DMS 273 treated with DMSO at 0.1 percent for 48 hours (cell line): ENCODE data around the gene SYCE3.
"Not testable (repeated sequence)": the region's sequence is repeated elsewhere in the genome, so short reads cannot be mapped to it uniquely, and the experiment has no call there.

Experiments used
- DNase-seq: peaks from one replicate; lab custom pipeline; 2025; lab: John Stamatoyannopoulos, UW

SYCE3 gene

GRCh38 chr22:50548921-50549790 is 13.6 kb downstream of the SYCE3 start:
- DNase-seq: no peak

- no peak for DNase-seq
These were observed 14.4 kb downstream of the SYCE3 start for GRCh38 chr22:50548040-50548920.

- no peak for DNase-seq
These were observed 15.3 kb downstream of the SYCE3 start for GRCh38 chr22:50547263-50547985.

- DNase-seq: no peak
These were observed 16.1 kb downstream of the SYCE3 start for GRCh38 chr22:50546326-50547262.

GRCh38 chr22:50545522-50546325 is 17.0 kb downstream of the SYCE3 start, which contains the start of gene KLHDC7B:
Gene KLHDC7B (plus strand): TSS chr22:50545899. CDS start chr22:50546244, 345 bp downstream.
- DNase-seq: no peak

- no peak for DNase-seq
These were observed 17.9 kb downstream of the SYCE3 start for GRCh38 chr22:50544746-50545253.

GRCh38 chr22:50544078-50544745 is 18.5 kb downstream of the SYCE3 start:
- no peak for DNase-seq

GRCh38 chr22:50542416-50542927 is 20.2 kb downstream of the SYCE3 start:
- DNase-seq: no peak

GRCh38 chr22:50541667-50542026 is 21.1 kb downstream of the SYCE3 start:
- DNase-seq: not testable (repeated sequence)

- no peak for DNase-seq
These were observed 22.3 kb downstream of the SYCE3 start for GRCh38 chr22:50540381-50540780.

- no peak for DNase-seq
These were observed 25.0 kb downstream of the SYCE3 start for GRCh38 chr22:50537765-50538164.

- no peak for DNase-seq
These were observed 26.5 kb downstream of the SYCE3 start for GRCh38 chr22:50536226-50536625.

- DNase-seq: no peak
These were observed 27.6 kb downstream of the SYCE3 start for GRCh38 chr22:50535113-50535512.

- not testable (repeated sequence) for DNase-seq
These were observed 28.6 kb downstream of the SYCE3 start for GRCh38 chr22:50533856-50534711.

- DNase-seq: no peak
These were observed 29.6 kb downstream of the SYCE3 start for GRCh38 chr22:50532824-50533796.

- no peak for DNase-seq
These were observed 30.6 kb downstream of the SYCE3 start for GRCh38 chr22:50531962-50532674.
